ACHN (cell line): ENCODE results near the gene KRTAP10-9.
"Not testable (repeated sequence)": the region's sequence is repeated elsewhere in the genome, so short reads cannot be mapped to it uniquely, and the experiment has no call there.

ENCODE experiments used
- DNase-seq: peaks from one replicate; pipeline ENCODE4 v3.0.0-alpha.2; 2015
- in situ Hi-C: cut with HindIII; loops from 2 replicates; pipeline ENCODE4 v1.10.0; 2017; ENCODE audit warnings: low sequenced_read_pairs, low pct_ligation_motif_present, low pct_unique_long_range_greater_than_20kb

KRTAP10-9 gene

GRCh38 chr21:44632067-44632466, 5.2 kb downstream of the KRTAP10-9 start:
- in situ Hi-C loops = no loop called here
- no peak for DNase-seq

DNA sequence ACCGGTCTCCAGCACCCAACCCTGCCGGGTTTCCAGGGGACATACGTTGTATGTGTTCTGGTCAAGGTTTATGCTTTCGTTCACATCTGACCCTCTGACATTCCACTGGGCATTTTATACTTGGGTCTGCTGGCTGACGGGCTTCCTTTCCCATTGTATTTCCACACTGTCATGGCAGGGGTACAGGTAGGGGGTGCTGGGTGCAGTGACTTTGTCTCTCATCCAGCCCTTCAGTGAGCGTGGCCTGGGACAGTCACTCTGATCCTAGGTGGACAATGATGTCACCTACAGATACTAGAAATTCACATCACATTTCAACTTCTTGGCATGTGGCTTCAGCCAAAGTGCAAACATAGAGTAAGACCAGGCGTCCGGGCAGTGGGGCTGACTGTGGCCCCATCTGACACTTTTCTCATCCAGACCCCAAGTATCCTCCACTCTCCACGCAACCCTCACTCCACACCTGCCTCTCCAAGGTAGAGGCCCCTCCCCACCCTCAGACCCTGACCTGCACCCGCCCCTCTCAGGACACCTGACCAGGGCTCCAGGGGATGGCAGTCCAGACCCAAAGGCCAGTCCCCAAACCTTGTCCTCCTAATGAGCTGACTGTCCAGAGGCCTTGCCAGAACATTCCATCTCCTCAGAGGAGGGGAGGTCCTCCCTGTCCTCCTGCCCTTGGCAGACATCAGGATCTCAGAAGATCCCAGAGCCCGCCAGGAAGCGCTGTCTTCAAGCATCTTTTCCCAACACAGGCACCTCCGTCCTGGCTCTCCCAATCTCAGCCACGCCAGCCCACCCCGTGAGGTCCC, 9.5 kb downstream of the KRTAP10-9 start:
- DNase-seq = no peak
- in situ Hi-C loops = no loop called here

DNA sequence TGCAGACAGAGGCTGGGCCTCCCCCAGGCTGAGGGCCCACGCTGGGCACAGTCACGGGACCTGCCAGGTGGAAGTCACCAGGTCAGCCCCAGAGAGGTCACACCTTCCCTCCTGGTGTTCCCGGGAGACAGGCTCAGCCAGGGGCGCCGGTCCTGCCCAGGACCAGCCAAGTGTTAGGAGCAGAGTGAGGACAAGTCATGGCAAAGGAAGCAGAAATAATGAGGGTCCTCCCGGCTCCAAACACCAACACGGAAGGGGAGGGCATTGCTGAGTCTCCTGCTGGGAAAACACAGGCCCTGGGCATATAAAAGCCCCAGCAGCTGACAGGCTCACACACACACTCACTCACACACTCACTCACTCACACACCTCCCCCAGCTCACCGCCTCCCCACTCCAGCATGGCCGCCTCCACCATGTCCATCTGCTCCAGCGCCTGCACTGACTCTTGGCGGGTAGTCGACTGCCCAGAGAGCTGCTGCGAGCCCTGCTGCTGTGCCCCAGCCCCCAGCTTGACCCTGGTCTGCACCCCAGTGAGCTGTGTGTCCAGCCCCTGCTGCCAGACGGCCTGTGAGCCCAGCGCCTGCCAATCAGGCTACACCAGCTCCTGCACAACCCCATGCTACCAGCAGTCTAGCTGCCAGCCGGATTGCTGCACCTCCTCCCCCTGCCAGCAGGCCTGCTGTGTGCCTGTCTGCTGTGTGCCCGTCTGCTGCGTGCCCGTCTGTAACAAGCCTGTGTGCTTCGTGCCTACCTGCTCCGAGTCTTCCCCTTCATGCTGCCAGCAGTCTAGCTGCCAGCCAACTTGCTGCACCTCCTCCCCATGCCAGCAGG, 10.3 kb downstream of the KRTAP10-9 start, which contains the start of gene KRTAP10-10:
Gene KRTAP10-10 (plus strand): TSS at position 339 of the 833 bp plus-strand sequence. CDS start 62 bp downstream, at position 401.
- in situ Hi-C loops = no loop called here
- DNase-seq = no peak

DNA sequence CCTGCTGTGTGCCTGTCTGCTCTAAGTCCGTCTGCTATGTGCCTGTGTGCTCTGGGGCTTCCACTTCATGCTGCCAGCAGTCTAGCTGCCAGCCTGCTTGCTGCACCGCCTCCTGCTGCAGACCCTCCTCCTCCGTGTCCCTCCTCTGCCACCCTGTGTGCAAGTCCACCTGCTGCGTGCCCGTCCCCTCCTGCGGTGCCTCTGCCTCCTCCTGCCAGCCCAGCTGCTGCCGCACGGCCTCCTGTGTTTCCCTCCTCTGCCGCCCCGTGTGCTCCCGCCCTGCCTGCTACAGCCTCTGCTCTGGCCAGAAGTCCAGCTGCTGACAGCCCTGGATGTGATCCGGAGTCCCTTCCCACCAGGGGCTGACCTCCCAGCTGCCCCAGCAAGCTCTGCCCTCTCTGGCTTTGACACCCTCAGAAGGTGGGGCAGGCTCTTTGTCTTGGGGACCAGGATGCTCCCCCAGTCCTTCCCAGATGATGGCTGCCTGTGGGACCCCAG, 11.0 kb downstream of the KRTAP10-9 start:
- in situ Hi-C loops, DNase-seq: not testable (repeated sequence)

DNA sequence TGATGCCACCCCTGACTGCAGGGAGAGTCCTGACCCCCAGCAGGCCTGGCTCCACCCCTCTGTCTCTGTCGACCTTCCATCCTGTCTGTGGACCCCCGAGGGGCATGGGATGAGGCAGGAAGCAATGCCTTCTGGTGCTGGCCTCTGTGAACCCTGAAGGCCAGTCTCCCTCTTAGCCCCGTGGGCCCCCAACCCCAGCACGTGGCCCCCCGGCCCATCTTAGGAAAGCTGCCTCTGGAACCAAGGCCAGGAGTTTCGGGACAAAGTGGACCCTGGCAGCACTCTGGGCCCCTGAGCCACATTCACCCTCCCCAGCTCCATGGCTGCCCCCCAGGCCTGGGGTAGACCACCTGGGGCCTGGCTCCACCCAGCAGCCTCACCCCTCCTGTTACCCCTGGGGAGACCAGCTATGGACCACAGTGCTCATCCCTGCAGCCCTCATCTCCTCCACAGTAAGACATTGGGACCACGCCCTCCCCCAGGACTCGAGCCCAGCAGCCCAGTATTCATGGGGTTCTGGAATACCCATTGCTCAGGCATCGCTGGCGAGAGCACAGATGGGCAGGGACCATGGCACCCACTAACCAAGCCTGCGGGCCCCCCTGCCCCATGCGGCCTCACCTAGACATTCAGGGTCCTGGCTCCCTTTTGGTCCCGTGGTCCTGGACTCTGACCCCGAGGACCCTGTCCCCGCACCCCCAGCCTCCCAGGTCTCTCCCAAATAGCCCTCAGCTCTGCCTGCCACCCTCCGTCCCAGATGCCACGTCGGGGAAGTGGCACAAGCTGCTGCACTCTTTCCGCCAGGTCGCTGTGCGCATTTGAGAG, 11.8 kb downstream of the KRTAP10-9 start:
- in situ Hi-C loops = not testable (repeated sequence)

DNA sequence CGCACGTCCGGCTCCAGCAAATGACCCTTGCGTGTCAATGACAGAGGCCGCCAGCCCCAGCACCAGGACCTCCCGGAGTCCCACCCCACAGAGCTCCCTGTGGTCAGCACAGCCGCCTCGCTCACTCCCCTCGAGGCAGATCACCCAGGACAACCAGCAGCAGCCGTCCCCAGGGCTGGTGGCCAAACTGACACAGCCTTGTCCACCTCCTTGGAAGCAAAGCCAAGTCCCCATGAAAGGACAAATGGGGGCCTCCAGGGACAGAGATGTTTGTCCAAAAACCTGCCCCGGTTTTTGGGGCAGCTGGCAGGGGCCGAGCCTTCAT, 12.4 kb downstream of the KRTAP10-9 start:
- in situ Hi-C loops = no loop called here
- no peak for DNase-seq

More for the DNA sequence above, 11.8 kb downstream of the KRTAP10-9 start:
- not testable (repeated sequence) for DNase-seq

DNA sequence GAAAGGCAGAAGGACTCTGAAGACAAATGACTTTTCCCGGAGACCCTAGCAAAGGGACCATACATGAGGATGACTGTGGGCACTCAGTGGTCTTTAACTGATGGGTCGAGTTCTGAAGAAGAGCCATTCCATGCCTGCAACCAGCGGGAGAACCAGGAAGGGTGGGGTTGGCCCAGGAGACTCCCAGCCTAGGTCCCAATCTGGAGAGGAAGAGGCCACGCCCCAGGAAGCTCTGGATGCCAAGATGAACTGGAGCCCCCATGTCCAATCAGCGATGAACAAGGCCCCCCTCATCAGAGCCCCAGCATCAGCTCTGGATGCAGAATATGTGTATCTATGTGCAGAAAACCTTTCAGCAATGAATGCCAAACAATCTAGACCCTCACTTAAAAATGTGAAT, 13.9 kb downstream of the KRTAP10-9 start:
- no peak for DNase-seq
- in situ Hi-C loops = no loop called here

- no peak for DNase-seq
- in situ Hi-C loops = no loop called here
Observed at GRCh38 chr21:44643741-44644310, 16.9 kb downstream of the KRTAP10-9 start.

DNA sequence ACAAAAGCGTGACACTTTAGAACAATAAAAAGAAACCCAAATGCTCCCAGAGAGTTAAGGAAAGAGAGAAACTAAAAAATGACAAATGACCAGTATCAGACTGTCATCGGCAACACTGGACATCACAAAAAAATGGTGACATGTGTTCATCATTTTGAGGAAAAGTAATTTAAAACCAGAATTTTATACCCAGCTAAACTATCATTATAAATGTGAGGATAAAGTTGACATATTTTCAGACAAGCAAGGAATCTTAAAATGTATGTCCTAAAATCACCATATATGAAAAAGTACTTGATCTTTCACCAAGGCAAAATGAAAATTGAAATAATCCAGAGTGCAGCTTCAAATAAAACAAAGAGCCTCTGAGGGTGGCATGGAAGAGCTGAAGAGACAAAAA, 18.0 kb downstream of the KRTAP10-9 start:
- no peak for DNase-seq
- in situ Hi-C loops = no loop called here

DNA sequence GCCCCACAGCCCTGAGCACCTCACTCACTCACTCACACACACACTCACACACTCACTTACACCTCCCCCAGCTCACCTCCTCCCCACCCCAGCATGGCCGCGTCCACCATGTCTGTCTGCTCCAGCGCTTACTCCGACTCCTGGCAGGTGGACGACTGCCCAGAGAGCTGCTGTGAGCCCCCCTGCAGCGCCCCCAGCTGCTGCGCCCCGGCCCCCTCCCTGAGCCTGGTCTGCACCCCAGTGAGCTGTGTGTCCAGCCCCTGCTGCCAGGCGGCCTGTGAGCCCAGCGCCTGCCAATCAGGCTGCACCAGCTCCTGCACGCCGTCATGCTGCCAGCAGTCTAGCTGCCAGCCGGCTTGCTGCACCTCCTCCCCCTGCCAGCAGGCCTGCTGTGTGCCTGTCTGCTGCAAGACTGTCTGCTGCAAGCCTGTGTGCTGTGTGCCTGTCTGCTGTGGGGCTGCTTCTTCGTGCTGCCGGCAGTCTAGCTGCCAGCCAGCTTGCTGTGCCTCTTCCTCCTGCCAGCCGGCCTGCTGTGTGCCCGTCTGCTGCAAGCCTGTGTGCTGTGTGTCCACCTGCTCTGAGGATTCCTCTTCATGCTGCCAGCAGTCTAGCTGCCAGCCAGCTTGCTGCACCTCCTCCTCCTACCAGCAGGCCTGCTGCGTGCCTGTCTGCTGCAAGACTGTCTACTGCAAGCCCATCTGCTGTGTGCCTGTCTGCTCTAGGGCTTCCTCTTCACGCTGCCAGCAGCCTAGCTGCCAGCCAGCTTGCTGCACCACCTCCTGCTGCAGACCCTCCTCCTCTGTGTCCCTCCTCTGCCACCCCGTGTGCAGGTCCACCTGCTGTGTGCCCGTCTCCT, 19.7 kb downstream of the KRTAP10-9 start, which contains the start of gene KRTAP10-11:
Gene KRTAP10-11 (plus strand): TSS at position 49 of the 856 bp plus-strand sequence. CDS start 45 bp downstream, at position 94.
- in situ Hi-C loops, DNase-seq: not testable (repeated sequence)

- in situ Hi-C loops = no loop called here
- DNase-seq = no peak
Observed at GRCh38 chr21:44647222-44647552, 20.3 kb downstream of the KRTAP10-9 start.

- in situ Hi-C loops = no loop called here
- DNase-seq = no peak
Observed at GRCh38 chr21:44648557-44649311, 21.8 kb downstream of the KRTAP10-9 start.

DNA sequence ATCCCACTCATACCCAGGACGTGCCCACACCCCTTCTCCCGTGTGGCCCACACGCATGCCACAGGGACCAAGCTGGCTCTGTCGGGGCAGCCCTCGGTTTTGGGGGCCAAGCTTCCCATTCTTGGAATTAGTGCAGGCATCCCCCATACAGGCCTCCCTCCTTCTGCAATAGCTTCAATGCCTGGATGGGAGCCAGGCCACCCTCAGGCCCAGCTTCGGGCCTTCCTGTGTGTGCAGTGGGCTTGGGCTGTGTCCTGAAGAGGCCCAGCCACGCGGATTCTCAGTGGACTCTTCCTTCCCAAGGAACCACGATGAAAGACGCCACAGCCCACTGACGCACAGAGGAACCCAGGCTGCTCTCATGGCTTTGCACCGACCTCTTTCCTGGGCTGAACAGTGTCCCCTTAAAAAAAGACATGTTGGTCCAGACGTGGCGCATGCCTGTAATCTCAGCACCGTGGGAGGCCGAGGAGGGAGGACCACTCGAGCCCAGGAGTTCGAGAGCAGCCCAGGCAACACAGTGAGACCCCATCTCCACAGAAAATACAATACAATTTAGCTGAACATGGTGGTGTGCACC, 22.7 kb downstream of the KRTAP10-9 start:
- in situ Hi-C loops = no loop called here
- DNase-seq = no peak

DNA sequence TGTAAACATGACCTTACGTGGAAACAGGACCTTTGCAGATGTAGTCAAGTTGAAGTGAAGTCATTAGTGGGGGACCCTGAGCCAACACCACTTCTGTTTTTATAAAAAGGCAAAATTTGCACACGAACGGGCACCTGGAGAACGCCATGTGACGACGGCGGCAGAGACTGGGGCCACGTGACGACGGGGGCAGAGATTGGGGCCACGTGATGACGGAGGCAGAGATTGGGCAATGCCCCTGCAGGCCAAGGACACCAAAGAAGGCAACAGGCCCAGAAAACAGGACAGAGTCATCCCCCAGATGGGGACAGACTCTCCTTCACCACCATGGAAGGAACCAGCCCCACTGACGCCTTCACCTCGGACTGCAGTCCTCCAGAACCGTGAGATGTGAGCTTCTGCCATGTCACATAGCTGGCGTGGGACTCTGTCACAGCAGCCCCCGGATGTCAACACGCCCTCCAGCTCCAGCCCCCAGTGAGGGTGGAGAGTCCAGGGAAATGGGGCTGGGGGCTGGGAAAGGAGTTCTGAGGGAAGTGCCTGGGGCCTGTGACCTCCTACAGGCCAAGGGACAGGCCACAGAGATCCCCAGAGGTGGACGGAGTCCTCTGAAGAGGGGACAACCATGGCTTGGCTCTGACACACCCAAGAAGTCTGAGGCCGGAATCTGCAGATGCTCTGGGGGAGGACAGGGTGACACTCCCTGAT, 23.5 kb downstream of the KRTAP10-9 start:
- no peak for DNase-seq
- in situ Hi-C loops = no loop called here

GRCh38 chr21:44650973-44651675, 24.2 kb downstream of the KRTAP10-9 start:
- in situ Hi-C loops = no loop called here
- DNase-seq = no peak
